Panc1 (cell line): Measurements from ENCODE around the gene CDKN3. TPM values are rescaled to one million over a fixed set of nuclear protein-coding genes. Genes with fewer than 3 reads are reported as not detected.
"Not testable (repeated sequence)": the region's sequence is repeated elsewhere in the genome, so short reads cannot be mapped to it uniquely, and the experiment has no call there.

ENCODE experiments used
- ATAC-seq: fragments of 200-7000 bp; cut with Tn5 transposase; 2 replicates; pipeline ENCODE4 v1.9.1; 2020; ENCODE audit warnings: mild to moderate bottlenecking, moderate library complexity
- BruUV-seq: library from RNA; stranded (reverse); fragments of 400-500 nt; replicated peaks from 2 replicates; lab custom pipeline; 2021; lab: Mats Ljungman, UMichigan
- CTCF ChIA-PET: fragments of 300-600 bp; sonication (Branson Sonifier 250); formaldehyde crosslinking; loops from one replicate; lab custom pipeline; 2022; ENCODE audit warnings: antibody characterized with exemption; lab: Charles Lee
- POLR2A ChIA-PET: fragments of 300-600 bp; sonication (Branson Sonifier 250); formaldehyde crosslinking; loops from one replicate; lab custom pipeline; 2022; ENCODE audit warnings: antibody characterized with exemption; lab: Charles Lee
- DNase-seq: peaks from one replicate; pipeline ENCODE4 v3.0.0-alpha.2; 2010; ENCODE audit warnings: low read depth, low spot score
- H3K27ac ChIP-seq: 2 replicates; pipeline ENCODE4 v1.5.1; 2011; ENCODE audit warnings: mild to moderate bottlenecking, low read length, inconsistent platforms
- H3K27me3 ChIP-seq: fragments of 200-500 bp; sonication (Bioruptor generic); 2 replicates; pipeline ENCODE4 v1.6.0; 2014; ENCODE audit warnings: low read length, inconsistent platforms; ENCODE audit not compliant: control insufficient read depth, insufficient read depth
- H3K36me3 ChIP-seq: fragments of 200-500 bp; sonication (Bioruptor generic); 2 replicates; pipeline ENCODE4 v1.5.1; 2014; ENCODE audit warnings: inconsistent platforms, mild to moderate bottlenecking, low read length, moderate library complexity; ENCODE audit not compliant: control insufficient read depth, insufficient read depth
- H3K4me1 ChIP-seq: 2 replicates; pipeline ENCODE4 v1.5.1; 2011; ENCODE audit warnings: inconsistent platforms, mild to moderate bottlenecking, low read length, moderate library complexity; ENCODE audit not compliant: control insufficient read depth, insufficient read depth
- H3K4me3 ChIP-seq, 2 experiments: 2 replicates each; pipeline ENCODE4 v1.5.1; 2011 to 2012; ENCODE audit warnings: low read depth in 2 of 2, low read length in 2 of 2, mild to moderate bottlenecking in 2 of 2, inconsistent platforms in 1 of 2, moderate library complexity in 1 of 2
- H3K9me3 ChIP-seq: fragments of 200-500 bp; sonication (Bioruptor generic); 2 replicates; pipeline ENCODE4 v1.5.1; 2014; ENCODE audit warnings: low read depth, mild to moderate bottlenecking, inconsistent platforms, low read length, moderate library complexity; ENCODE audit not compliant: control insufficient read depth, insufficient read depth
- POLR2AphosphoS5 ChIP-seq: IDR thresholded peaks from 2 replicates; pipeline ENCODE4 v1.6.1; 2012; ENCODE audit warnings: mild to moderate bottlenecking, low read depth, low read length, moderate library complexity
- SIN3A ChIP-seq: IDR thresholded peaks from 2 replicates; pipeline ENCODE4 v1.6.1; 2012; ENCODE audit warnings: low read depth, mild to moderate bottlenecking, low read length, moderate library complexity, borderline replicate concordance; ENCODE audit not compliant: insufficient read depth
- TCF7L2 ChIP-seq: IDR thresholded peaks from 2 replicates; pipeline ENCODE4 v1.6.1; 2011; ENCODE audit warnings: mild to moderate bottlenecking, low read depth, low read length, inconsistent platforms
- in situ Hi-C: cut with HindIII; loops from 2 replicates; pipeline ENCODE4 v1.10.0; 2016; ENCODE audit warnings: low sequenced_read_pairs, low pct_unique_long_range_greater_than_20kb
- intact Hi-C: fragments of 100-400 bp; cut with micrococcal nuclease; formaldehyde crosslinking; loops from one replicate; pipeline ENCODE4 v1.10.0; 2022; ENCODE audit not compliant: unreplicated experiment
- total RNA-seq: library from RNA; stranded (reverse); gene quantifications from one replicate; pipeline ENCODE4 v1.2.1, GENCODE V29; 2021; ENCODE audit not compliant: unreplicated experiment
- TF ChIP-seq, protein P1 (sequence below), 2 experiments: IDR thresholded peaks; 2 replicates each; pipeline ENCODE4 v1.6.1; 2011 to 2012; ENCODE audit warnings: low read depth in 2 of 2, control low read depth in 1 of 2, low read length in 1 of 2, mild to moderate bottlenecking in 1 of 2, moderate library complexity in 1 of 2; ENCODE audit not compliant: insufficient read depth in 1 of 2
- TF ChIP-seq, protein P2 (sequence below): fragments of 450-650 bp; IDR thresholded peaks from 2 replicates; pipeline ENCODE4 v1.5.1; 2017; ENCODE audit warnings: mild to moderate bottlenecking

CDKN3 gene
- total RNA-seq, 1 experiment from 2014 or later, result 36.1 TPM

DNA sequence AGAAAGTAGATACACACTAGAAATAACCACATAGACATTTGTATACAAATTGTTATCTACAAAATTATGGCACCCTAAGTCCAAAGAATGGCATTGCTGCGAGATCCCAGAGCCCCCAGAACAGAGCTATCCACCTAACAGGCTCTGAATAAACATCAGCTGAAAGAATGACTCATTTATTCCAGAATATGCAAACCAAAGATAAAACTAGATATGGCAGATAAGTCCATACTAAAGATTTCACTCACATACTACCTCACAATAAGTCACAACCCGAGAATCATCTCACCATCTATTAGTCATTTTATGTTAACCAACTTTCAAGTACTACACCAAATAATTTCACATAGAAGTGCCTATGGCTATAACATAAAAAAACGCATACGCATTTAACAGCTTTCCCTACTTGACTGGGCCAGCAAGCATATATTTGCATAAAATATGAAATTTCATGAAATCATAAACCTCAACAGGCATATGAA lies 38.7 kb downstream of the CDKN3 start:
- intact Hi-C loops, result no loop called here
- no peak overlapping the region for H3K4me3 ChIP-seq
- no peak overlapping the region for H3K27ac ChIP-seq
- no TSS peak for BruUV-seq
- TF ChIP-seq POLR2AphosphoS5 (no peak), SIN3A (no peak), TCF7L2 (no peak)
- TF ChIP-seq, protein P1, sequence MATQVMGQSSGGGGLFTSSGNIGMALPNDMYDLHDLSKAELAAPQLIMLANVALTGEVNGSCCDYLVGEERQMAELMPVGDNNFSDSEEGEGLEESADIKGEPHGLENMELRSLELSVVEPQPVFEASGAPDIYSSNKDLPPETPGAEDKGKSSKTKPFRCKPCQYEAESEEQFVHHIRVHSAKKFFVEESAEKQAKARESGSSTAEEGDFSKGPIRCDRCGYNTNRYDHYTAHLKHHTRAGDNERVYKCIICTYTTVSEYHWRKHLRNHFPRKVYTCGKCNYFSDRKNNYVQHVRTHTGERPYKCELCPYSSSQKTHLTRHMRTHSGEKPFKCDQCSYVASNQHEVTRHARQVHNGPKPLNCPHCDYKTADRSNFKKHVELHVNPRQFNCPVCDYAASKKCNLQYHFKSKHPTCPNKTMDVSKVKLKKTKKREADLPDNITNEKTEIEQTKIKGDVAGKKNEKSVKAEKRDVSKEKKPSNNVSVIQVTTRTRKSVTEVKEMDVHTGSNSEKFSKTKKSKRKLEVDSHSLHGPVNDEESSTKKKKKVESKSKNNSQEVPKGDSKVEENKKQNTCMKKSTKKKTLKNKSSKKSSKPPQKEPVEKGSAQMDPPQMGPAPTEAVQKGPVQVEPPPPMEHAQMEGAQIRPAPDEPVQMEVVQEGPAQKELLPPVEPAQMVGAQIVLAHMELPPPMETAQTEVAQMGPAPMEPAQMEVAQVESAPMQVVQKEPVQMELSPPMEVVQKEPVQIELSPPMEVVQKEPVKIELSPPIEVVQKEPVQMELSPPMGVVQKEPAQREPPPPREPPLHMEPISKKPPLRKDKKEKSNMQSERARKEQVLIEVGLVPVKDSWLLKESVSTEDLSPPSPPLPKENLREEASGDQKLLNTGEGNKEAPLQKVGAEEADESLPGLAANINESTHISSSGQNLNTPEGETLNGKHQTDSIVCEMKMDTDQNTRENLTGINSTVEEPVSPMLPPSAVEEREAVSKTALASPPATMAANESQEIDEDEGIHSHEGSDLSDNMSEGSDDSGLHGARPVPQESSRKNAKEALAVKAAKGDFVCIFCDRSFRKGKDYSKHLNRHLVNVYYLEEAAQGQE (IDR thresholded peaks at IDR 0.05; ENCODE audit: insufficient read depth in 1 of 2, low read depth in 2 of 2, low read length in 1 of 2), result no peak
- TF ChIP-seq, protein P2, sequence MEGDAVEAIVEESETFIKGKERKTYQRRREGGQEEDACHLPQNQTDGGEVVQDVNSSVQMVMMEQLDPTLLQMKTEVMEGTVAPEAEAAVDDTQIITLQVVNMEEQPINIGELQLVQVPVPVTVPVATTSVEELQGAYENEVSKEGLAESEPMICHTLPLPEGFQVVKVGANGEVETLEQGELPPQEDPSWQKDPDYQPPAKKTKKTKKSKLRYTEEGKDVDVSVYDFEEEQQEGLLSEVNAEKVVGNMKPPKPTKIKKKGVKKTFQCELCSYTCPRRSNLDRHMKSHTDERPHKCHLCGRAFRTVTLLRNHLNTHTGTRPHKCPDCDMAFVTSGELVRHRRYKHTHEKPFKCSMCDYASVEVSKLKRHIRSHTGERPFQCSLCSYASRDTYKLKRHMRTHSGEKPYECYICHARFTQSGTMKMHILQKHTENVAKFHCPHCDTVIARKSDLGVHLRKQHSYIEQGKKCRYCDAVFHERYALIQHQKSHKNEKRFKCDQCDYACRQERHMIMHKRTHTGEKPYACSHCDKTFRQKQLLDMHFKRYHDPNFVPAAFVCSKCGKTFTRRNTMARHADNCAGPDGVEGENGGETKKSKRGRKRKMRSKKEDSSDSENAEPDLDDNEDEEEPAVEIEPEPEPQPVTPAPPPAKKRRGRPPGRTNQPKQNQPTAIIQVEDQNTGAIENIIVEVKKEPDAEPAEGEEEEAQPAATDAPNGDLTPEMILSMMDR, result no peak
- H3K36me3 ChIP-seq, result peaks cover 2% of the 10 kb centered on the region
- peaks cover 23% of the 10 kb centered on the region for H3K4me1 ChIP-seq
- ATAC-seq (0 out of 2 replicates have a peak, but pooled peaks have one; percentile 45), DNase-seq (no peak)
- CTCF ChIA-PET, result no interaction called here
- in situ Hi-C loops, result no loop called here
- POLR2A ChIA-PET, result no interaction called here
- no peaks in the 10 kb centered on the region for H3K27me3 ChIP-seq
- H3K9me3 ChIP-seq, result no peaks in the 10 kb centered on the region

DNA sequence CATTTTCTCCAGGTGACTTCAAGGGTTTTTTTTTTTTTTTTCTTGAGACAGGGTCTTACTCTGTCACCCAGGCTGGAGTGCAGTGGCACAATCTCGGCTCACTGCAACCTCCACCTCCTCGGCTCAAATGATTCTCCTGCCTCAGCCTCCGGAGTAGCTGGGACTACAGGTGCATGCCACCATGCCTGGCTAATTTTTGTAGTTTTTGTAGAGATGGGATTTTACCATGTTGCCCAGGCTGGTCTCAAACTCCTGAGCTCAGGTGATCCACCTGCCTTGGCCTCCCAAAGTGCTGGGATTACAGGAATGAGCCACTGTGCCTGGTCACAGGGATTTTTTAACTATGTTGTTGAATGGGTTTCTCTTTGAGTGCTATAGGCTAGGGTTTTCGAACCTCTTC lies 41.1 kb downstream of the CDKN3 start:
- intact Hi-C loops, in situ Hi-C loops, CTCF ChIA-PET, H3K27ac ChIP-seq, H3K36me3 ChIP-seq, DNase-seq, ATAC-seq, H3K4me3 ChIP-seq, BruUV-seq, POLR2A ChIA-PET, H3K9me3 ChIP-seq, H3K27me3 ChIP-seq: not testable (repeated sequence)
- H3K4me1 ChIP-seq, result peaks cover 23% of the 10 kb centered on the region

DNA sequence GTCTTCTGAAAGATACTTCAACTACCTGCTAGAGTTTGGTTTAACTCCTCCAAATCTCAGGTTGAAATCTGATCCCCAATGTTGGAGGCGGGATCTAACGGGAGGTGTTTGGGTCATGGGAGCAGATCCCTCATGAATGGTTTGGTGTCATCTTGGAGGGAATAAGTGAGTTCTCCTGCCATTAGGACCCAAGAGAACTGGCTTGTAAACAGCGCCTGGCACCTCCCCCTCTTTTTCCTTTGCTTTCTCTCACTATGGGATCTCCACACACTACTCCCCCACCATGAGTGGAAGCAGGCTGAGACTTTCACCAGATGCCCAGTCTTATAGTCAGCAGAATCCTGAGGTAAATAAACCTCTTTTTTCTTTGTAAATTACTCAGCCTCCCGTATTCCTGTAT lies 41.9 kb downstream of the CDKN3 start:
- Histone ChIP-seq H3K4me1 (peaks cover 23% of the 10 kb centered on the region), H3K9me3 (no peaks in the 10 kb centered on the region), H3K36me3 (peaks cover 5% of the 10 kb centered on the region), H3K27me3 (no peaks in the 10 kb centered on the region), H3K4me3 (no peak overlapping the region), H3K27ac (no peak overlapping the region)
- TF ChIP-seq TCF7L2 (no peak), SIN3A (no peak), POLR2AphosphoS5 (no peak)
- TF ChIP-seq, protein P2, result no peak
- TF ChIP-seq, protein P1 (IDR thresholded peaks at IDR 0.05; ENCODE audit: insufficient read depth in 1 of 2, low read depth in 2 of 2, low read length in 1 of 2), result no peak
- BruUV-seq, result TSS peak; percentile 63
- DNase-seq (no peak), ATAC-seq (no peak)
- POLR2A ChIA-PET, result no interaction called here
- in situ Hi-C loops, result no loop called here
- CTCF ChIA-PET, result no interaction called here
- intact Hi-C loops, result no loop called here
